GM18507 (cell line): ENCODE measurements around the gene RAPGEF6.
"Not testable (repeated sequence)": the region's sequence is repeated elsewhere in the genome, so short reads cannot be mapped to it uniquely, and the experiment has no call there.

Experiments
- DNase-seq: peaks from one replicate; pipeline ENCODE4 v3.0.0; 2011; ENCODE audit warnings: low read depth; ENCODE audit not compliant: insufficient read length; ENCODE audit errors: extremely low spot score
- FAIRE-seq: peaks from 2 replicates; lab custom pipeline; 2011; peaks lifted over from hg19 to GRCh38; lab: Jason Lieb, UNC

The RAPGEF6 gene, protein sequence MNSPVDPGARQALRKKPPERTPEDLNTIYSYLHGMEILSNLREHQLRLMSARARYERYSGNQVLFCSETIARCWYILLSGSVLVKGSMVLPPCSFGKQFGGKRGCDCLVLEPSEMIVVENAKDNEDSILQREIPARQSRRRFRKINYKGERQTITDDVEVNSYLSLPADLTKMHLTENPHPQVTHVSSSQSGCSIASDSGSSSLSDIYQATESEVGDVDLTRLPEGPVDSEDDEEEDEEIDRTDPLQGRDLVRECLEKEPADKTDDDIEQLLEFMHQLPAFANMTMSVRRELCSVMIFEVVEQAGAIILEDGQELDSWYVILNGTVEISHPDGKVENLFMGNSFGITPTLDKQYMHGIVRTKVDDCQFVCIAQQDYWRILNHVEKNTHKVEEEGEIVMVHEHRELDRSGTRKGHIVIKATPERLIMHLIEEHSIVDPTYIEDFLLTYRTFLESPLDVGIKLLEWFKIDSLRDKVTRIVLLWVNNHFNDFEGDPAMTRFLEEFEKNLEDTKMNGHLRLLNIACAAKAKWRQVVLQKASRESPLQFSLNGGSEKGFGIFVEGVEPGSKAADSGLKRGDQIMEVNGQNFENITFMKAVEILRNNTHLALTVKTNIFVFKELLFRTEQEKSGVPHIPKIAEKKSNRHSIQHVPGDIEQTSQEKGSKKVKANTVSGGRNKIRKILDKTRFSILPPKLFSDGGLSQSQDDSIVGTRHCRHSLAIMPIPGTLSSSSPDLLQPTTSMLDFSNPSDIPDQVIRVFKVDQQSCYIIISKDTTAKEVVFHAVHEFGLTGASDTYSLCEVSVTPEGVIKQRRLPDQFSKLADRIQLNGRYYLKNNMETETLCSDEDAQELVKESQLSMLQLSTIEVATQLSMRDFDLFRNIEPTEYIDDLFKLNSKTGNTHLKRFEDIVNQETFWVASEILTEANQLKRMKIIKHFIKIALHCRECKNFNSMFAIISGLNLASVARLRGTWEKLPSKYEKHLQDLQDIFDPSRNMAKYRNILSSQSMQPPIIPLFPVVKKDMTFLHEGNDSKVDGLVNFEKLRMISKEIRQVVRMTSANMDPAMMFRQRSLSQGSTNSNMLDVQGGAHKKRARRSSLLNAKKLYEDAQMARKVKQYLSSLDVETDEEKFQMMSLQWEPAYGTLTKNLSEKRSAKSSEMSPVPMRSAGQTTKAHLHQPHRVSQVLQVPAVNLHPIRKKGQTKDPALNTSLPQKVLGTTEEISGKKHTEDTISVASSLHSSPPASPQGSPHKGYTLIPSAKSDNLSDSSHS (N-terminal part only)

DNA sequence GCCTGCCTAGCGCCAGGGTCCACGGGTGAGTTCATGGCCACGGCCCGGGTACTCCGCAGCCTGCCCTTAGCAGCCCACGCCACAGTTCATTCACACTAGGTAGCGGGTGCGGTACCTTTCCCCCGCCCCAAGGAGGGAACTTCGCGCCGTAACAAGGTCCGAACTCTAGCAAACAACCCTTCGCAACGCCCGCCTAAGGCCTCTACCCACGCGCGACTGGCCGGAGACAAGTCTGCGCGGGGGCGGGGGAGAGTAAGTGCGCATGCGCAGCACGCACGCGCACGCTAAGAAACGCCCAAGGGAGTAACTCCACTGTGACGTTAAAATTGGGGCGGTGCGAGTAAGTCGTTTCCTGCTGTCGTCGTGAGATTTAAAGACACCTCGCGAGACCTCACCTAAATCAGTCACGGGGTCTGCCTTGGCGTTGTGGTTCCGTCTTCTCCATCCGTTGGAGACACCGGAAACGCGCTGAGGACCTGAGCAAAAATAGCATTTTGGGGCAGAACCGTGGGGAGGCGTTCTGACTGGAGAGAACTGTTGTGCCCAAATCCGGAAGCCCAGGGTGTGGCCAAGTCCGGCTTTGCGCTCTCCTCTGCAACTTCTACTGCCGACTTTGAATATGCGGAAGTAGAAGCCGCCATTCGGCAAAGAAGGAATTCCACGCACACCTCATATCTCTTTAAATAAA is at the start of gene RAPGEF6:
TSS of gene RAPGEF6 (minus strand) at position 234 of the 688 bp plus-strand sequence. CDS start at position 35, 199 bp downstream.
- DNase-seq: peak; percentile 80
- peak; percentile 99 for FAIRE-seq

DNA sequence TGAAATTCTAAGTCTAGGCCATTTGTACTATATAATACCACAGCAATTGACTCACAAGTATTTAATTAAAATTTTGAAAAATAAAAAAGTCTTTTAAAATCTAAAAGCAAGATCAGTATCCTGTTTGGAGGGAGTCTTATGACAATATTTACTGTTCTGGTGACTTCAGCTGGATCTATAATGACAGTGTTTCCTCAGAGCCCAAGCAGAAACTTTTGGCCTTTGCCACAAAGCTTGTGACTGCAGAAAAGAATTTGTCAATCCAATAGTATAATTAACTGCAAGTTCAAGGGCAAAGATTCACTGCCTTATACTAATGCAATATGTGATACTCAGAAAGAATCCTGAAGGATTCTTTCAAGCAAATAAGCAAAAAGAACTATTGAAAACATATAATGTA is 49.6 kb upstream of the RAPGEF6 start:
- DNase-seq (no peak), FAIRE-seq (no peak)

DNA sequence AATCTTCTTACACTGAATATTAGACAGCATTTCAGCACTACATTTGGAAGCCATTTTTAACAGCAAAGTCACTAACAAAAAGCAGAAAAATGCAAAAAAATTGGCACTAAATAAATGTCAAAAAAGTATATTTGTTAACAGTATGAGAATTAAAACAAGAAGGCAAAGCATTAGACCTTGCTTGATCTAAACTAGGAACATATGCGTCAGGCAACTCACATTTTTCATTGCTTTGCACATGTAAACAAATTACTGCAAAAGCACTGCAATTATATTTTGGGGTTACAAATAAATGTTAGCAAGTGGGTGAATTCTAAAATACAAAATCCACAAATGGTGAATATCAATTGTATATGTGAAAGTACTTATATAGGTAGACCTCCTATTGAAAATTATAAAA is 49.0 kb upstream of the RAPGEF6 start:
- no peak for DNase-seq
- FAIRE-seq: no peak

DNA sequence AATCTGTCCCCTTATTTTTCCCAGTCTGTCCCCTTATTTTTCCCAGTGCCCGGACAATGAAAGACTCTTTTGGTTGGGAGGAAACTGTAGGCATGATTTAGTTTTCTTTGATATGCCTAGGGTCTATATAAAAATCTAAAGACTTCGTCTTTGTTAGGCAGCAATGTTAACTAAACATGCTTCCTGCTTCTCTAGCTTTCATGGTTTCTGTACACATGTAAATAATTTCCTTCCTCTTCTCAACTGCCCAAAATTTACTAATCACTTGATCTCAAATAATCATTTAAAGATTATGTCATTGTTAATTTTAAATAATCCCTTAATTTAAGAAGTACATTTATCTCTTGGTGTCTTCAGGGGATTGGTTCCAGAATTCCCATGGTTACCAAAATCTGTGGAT is 47.8 kb upstream of the RAPGEF6 start:
- DNase-seq: no peak
- FAIRE-seq: no peak

DNA sequence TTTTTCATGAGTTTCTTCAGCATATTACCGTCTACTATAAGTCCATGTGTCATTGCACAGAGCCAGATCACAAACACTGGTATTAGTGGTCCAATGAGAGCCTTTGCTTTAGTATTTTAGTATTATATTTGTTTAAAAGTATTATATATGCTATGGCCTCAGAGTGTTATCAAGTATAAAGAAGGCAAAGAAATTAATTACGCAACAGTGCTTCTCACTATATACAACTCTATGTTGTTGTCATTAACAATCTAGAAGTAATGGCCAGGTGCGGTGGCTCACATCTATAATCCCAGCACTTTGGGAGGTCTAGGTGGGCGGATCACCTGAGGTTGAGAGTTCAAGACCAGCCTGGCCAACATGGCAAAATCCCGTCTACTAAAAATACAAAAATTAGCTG is 47.1 kb upstream of the RAPGEF6 start:
- no peak for DNase-seq
- no peak for FAIRE-seq

DNA sequence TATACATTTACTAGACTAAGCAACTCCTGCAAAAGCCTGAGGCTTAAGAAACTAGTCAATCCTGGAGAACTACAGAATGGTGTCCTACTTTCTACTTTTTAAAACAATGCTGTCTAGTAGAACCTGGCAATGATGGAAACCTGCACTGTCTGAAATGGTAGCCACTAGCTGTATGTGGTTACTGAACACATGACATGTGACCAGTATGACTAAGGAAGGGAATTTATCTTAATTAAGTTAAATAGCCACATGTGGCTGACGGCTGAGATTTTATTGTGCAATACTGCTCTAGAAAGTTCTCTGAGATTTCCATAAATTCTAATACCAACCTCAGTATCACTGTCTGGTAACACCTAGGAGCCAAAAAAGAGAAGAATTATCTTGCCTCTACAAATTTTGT is 44.9 kb upstream of the RAPGEF6 start:
- FAIRE-seq (no peak), DNase-seq (no peak)

DNA sequence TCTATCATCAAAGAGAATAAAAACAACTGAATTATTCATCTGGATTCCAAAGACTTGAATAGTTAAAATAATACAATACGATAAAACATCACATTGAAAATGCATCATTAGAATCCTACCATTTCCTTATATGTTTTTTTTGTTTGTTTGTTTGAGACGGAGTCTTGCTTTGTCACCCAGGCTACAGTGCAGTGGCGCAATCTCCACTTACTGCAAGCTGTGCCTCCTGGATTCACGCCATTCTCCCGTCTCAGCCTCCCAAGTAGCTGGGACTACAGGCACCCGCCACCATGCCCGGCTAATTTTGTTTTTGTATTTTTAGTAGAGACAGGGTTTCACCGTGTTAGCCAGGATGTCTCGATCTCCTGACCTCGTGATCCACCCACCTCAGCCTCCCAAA is 43.2 kb upstream of the RAPGEF6 start:
- not testable (repeated sequence) for FAIRE-seq, DNase-seq

DNA sequence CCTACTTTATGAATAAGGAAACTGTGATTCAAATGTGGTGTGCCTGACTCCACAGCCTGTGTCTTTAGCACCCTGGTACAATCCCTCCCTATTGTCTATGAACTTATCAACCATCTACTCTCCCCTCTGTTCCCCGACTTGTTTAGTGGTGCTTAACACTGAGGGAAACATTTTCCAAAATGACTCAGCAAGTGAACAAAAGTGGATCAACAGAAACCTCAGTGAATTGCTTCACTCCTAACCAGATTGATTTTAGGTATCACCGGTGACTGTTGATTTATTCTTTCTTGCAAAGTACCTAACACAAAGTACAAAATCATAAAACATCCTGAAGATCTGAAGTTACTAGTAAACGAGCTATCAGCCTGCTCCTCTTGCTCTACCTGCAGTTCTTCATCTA is 42.1 kb upstream of the RAPGEF6 start:
- FAIRE-seq (no peak), DNase-seq (no peak)

DNA sequence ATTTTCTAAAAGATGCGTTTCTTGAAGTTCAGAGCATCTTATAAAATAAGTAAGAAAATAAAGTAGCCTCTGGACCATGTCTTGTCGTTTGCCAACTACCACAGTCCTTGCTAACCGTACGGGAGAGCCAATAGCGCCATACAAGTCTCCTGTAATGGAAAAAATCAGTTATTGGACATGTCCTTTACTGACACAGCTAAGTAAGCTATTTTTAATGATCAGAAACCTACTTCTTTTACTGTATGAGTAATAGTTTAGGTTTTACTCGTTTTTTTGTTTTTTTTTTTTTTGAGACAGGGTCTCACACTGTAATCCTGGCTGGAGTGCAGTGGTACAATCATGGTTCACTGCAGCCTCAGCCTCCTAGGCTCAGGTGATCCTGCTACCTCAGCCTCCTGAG is 37.7 kb upstream of the RAPGEF6 start:
- DNase-seq (no peak), FAIRE-seq (peak; percentile 9)

DNA sequence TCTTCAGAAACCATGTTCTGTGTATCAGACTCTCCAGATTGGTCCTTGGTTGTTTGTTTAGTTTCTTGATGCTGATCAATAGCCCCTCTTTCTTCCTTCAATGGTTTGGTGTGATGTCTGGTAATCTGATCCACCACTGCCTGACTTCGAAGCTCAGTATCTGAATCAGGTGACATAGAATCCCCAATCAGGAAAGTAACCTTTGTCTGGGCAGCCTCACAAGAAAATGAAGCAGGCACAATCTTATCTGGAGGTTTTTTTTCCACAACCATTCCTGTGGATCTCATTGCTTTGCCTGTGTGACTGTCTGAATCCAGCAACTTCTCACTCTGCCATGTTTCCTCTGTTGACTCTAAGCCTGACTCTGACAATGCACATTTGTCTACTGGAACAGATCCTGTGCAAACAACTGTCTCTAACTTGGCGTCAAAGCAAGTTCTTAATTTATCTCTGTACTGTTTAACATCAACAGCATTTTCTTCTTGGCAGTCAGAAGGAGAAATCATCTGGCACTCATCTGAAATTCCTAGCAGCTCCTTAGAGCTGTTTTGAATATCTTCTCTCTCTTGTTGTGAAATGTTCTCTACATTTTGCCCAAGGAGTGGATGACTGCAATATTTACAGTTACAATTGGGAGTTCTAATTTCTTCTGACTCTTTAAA is 37.1 kb upstream of the RAPGEF6 start:
- DNase-seq: no peak
- peak; percentile 53 for FAIRE-seq

DNA sequence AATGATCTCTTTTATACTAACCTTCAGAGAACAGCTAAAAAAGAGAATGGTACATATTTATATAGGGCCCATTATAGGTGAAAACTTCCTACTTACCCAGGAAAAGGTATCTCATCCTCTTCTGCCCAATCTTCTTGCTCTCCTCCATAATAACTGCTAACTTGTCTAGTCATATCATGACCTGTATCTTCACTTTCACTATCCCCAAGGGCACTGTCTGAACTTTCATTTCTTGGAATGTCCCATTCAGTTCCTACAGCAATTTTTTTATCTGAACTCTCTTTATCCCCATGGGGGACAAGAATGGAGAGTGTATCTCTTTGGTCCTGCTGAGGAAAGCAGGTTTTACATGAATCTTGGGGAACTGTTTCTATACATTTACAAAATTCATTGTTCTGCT is 36.4 kb upstream of the RAPGEF6 start:
- DNase-seq (no peak), FAIRE-seq (peak; percentile 46)

DNA sequence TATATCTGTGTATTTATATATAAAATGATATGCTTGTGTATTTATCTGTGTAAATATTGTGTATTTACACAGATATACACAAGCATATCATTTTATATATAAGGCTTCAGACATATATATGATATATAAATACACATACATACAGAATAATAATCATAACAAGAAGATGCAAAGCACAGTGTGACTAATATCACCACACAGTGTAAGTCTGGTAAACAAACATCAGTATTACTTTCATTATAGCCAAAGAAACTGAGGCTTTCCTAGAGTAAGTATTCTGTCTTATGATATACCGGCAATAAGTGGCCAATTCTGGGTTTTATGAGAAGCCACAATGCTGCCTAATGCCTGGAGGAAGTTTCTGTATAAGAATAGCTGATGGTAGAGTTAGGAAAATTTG is 29.9 kb upstream of the RAPGEF6 start:
- DNase-seq: no peak
- FAIRE-seq: no peak

DNA sequence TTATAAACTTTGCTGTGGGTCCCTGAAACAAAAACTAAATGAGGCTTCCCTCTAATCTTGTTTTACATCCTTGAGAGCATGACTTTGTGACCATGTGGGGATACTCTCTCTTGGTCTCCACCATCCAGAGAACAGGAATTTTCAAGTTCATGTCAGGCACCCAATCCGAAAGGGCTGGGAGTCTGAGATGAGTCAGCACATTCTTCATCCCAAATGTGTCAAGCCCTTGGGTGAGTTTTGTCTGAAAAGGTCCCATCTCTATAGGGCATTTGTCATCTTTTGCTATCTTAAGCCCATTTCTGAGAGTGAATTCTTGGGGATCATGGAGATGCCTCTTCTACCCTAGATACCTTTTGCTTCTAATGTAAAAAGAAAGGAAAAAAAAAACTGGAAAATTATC is 26.9 kb upstream of the RAPGEF6 start:
- FAIRE-seq: no peak
- DNase-seq: no peak

DNA sequence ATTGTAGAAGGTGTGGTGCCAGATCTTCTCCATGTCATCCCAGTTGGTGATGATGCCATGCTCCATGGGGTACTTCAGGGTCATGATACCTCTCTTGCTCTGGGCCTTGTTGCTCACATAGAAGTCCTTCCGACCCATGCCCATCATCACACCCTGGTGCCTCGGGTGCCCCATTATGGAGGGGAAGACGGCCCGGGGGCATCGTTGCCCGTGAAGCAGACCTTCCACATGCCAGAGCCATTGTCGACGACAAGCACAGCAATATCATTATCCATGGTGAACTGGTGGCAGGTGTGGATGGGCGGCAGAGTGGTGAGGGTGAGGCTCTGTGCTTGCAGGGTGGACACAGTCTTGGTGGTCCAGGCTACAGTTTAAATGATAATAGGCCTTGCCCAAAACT is 24.8 kb upstream of the RAPGEF6 start:
- FAIRE-seq (no peak), DNase-seq (no peak)

DNA sequence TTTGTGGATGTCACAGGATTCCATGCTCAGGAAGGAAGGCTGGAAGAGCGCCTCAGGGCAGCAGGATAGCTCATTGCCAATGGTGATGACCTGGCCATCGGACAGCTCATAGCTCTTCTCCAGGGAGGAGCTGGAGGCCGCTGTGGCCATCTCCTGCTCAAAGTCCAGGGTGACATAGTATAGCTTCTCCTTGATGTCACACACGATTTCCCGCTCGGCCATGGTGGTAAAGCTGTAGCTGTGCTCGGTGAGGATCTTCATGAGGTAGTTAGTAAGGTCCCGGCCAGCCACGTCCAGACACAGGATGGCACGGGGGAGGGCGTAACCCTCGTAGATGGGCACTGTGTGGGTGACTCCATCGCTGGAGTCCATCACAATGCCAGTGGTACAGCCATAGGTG is 24.3 kb upstream of the RAPGEF6 start:
- FAIRE-seq (no peak), DNase-seq (no peak)

DNA sequence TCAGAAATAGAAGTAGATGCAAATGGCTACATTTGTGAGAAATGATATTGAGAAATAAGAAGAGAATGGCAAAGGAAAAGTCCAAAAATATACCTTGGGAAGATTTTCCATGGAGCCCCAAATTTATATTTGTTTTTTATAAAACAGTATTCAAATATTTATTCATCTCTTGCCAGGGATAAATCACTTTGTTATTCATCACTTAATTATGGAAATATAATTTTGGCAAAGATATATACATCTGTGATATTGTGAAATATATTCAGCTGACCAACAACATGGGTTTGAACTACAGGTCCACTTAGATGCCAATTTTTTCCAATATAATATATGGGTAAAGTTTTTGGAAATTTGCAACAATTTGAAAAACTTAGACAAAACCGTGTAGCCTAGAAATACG is 19.7 kb upstream of the RAPGEF6 start:
- FAIRE-seq (no peak), DNase-seq (no peak)

DNA sequence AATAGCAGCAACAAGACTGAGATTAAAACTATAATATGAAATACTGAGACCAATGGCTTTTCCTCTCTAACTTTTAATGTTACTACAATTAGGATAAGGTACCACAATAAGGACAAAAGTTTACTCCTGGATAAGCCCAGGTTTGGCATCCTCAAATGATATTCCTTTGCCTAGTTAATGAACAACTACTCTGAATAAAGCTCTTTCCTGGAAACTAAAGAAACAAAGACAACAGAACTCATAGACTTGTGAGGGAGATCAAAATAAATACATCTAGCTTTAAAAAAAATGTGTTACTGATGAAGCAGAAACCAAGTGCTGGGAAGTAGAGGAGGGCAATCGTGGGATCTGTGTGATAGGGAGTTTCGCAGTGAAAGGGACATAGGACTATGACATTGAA is 19.3 kb upstream of the RAPGEF6 start:
- no peak for DNase-seq
- no peak for FAIRE-seq

DNA sequence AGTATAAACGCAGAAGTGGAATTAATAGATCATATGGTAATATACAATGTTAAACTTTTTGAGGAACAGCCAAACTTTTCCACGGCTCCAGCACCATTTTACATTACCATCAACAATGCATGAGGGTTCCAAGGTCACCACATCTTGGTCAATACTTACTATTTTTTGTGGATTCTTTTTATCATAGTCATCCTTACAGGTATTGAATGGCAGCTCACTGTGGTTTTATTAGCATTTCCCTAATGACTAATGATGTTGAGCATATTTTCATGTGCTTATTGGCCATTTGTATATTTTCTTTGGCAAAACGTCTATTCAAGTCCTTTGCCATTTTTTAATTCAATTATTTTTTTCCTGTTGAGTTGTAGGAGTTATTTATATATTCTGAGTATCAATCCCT is 14.1 kb upstream of the RAPGEF6 start:
- no peak for DNase-seq
- no peak for FAIRE-seq
